Measurements from ENCODE around the gene MRE11. TPM values are rescaled to one million over a fixed set of nuclear protein-coding genes. Genes with fewer than 3 reads are reported as not detected.

Gene MRE11
- total and polyA plus RNA-seq, 10 of the 15 experiments (the other 5 are each of a cell fraction or from before 2014, with no cell fraction given): 16.2 to 39.2 (median 26.9) TPM

GRCh38 chr11:94493281-94494125, at the start of gene MRE11, which contains the start of gene ANKRD49 (continued):
- TF ChIP-seq E2F4 (IDR thresholded peaks at IDR 0.05; ENCODE audit: low read depth, low read length) (peak; percentile 88), CTCF (IDR thresholded peaks at IDR 0.05 in 2 of 3, conservative IDR thresholded peaks at IDR 0.05 in 1 of 3; ENCODE audit: control insufficient read depth in 2 of 3, extremely low read depth in 1 of 3, insufficient read depth in 1 of 3, low read depth in 3 of 3, low read length in 3 of 3) (no peak), MEF2B (IDR thresholded peaks at IDR 0.05; ENCODE audit: partially characterized antibody, poor library complexity, severe bottlenecking) (no peak), POU2F2 (IDR thresholded peaks at IDR 0.05; ENCODE audit: borderline replicate concordance, low read depth, low read length) (0 out of 3 replicates have a peak, but pooled peaks have one; percentile 13), CUX1 (IDR thresholded peaks at IDR 0.05; ENCODE audit: insufficient replicate concordance, low read depth, low read length) (no peak), ATF3 (IDR thresholded peaks at IDR 0.05; ENCODE audit: borderline replicate concordance, extremely low read depth, low read depth, low read length) (no peak), EZH2 (IDR thresholded peaks at IDR 0.05; ENCODE audit: borderline replicate concordance, control insufficient read depth, low read depth, low read length) (no peak), JUNB (IDR thresholded peaks at IDR 0.05) (no peak), CHD4 (IDR thresholded peaks at IDR 0.05) (no peak), BCLAF1 (IDR thresholded peaks at IDR 0.05) (no peak), MEF2A (IDR thresholded peaks at IDR 0.05; ENCODE audit: insufficient read depth, low read depth, low read length) (no peak), NR2C2 (IDR thresholded peaks at IDR 0.05; ENCODE audit: borderline replicate concordance, control insufficient read depth, insufficient read length, low read depth) (no peak), NBN (IDR thresholded peaks at IDR 0.05) (peak; percentile 59; the same call in 1 of the 2 replicates), POLR2AphosphoS5 (IDR thresholded peaks at IDR 0.05; ENCODE audit: low read length) (peak; percentile 79), CREB1 (IDR thresholded peaks at IDR 0.05; ENCODE audit: low read depth) (peak; percentile 73), SP1 (IDR thresholded peaks at IDR 0.05; ENCODE audit: low read depth, low read length) (peak; percentile 86), PML (IDR thresholded peaks at IDR 0.05; ENCODE audit: low read length) (peak; percentile 59)
